Activated T-helper 1 cell treated with anti-CD3 and anti-CD28 coated beads, Interleukin-2, amount 50 U/mL, for 16 hours (primary cell): ENCODE results near the gene ANKFN1.
"Not testable (repeated sequence)": the region's sequence is repeated elsewhere in the genome, so short reads cannot be mapped to it uniquely, and the experiment has no call there.

Experiments used
- DNase-seq, 2 donors: peaks; one replicate each; pipeline ENCODE4 v3.0.0-alpha.2; 2020; ENCODE audit warnings: low read depth in 1 of 2, low spot score in 1 of 2

Gene ANKFN1

GRCh38 chr17:56182081-56182480, 28.8 kb downstream of the ANKFN1 start:
- no peak for DNase-seq

- DNase-seq = no peak
Measured at GRCh38 chr17:56184650-56185049, 31.4 kb downstream of the ANKFN1 start.

- no peak for DNase-seq
Measured at GRCh38 chr17:56185491-56186221, 32.4 kb downstream of the ANKFN1 start.

GRCh38 chr17:56186222-56186786, 33.0 kb downstream of the ANKFN1 start:
- no peak for DNase-seq

- DNase-seq = no peak
Measured at GRCh38 chr17:56203430-56203829, 50.2 kb downstream of the ANKFN1 start.

- DNase-seq = no peak
Measured at GRCh38 chr17:56206351-56206750, 53.1 kb downstream of the ANKFN1 start.

- no peak for DNase-seq
Measured at GRCh38 chr17:56213031-56213430, 59.8 kb downstream of the ANKFN1 start.

- DNase-seq = no peak
Measured at GRCh38 chr17:56217921-56218320, 64.6 kb downstream of the ANKFN1 start.

- no peak for DNase-seq
Measured at GRCh38 chr17:56222255-56222654, 69.0 kb downstream of the ANKFN1 start.

GRCh38 chr17:56230660-56231059, 77.4 kb downstream of the ANKFN1 start:
- DNase-seq = no peak

GRCh38 chr17:56231252-56231651, 78.0 kb downstream of the ANKFN1 start:
- no peak for DNase-seq

- DNase-seq = no peak
Measured at GRCh38 chr17:56231693-56232092, 78.4 kb downstream of the ANKFN1 start.

- DNase-seq = no peak
Measured at GRCh38 chr17:56244268-56244890, 91.1 kb downstream of the ANKFN1 start.

GRCh38 chr17:56247816-56248215, 94.5 kb downstream of the ANKFN1 start:
- DNase-seq = no peak

- DNase-seq = no peak
Measured at GRCh38 chr17:56257075-56257474, 103.8 kb downstream of the ANKFN1 start.

- no peak for DNase-seq
Measured at GRCh38 chr17:56260376-56261002, 107.2 kb downstream of the ANKFN1 start.

- DNase-seq = no peak
Measured at GRCh38 chr17:56262803-56263202, 109.5 kb downstream of the ANKFN1 start.

- no peak for DNase-seq
Measured at GRCh38 chr17:56269556-56270389, 116.5 kb downstream of the ANKFN1 start.

- no peak for DNase-seq
Measured at GRCh38 chr17:56274491-56274890, 121.2 kb downstream of the ANKFN1 start.

- no peak for DNase-seq
Measured at GRCh38 chr17:56284482-56284881, 131.2 kb downstream of the ANKFN1 start.

GRCh38 chr17:56288786-56289185, 135.5 kb downstream of the ANKFN1 start:
- DNase-seq = not testable (repeated sequence)
